ENCODE results near the gene NEFH. TPM values are rescaled to one million over a fixed set of nuclear protein-coding genes. Genes with fewer than 3 reads are reported as not detected.

Gene NEFH
- total RNA-seq, 4 donors from 2014 or later = 0.23 to 3.0 (median 0.53) TPM

DNA sequence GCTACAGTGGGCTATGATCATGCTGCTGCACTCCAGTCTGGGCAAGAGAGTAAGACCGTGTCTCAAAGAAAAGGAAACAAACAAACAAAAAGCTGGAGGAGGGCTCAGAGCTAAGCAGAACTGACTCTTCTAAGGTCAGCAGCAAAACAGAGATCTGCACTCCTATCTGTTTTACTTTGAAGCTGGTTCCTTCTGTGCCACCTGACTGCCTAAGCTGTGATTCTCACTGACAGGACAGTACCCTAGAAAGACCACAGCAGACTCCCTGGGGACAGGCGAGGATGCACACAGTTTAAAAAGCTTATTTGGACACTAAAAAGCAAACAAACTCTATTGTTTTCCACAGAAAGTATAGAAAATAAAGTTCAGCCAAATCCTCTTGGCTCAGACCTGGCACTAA, 30.5 kb downstream of the NEFH start:
- H3K4me3 ChIP-seq (ENCODE audit: low read depth, poor library complexity, severe bottlenecking) = no peak overlapping the region
- DNase-seq (ENCODE audit: low spot score in 2 of 2) = no peak
- intact Hi-C loops (cut with DNase I; ENCODE audit: low total_unique reads) = no loop called here
- no peak for TF ChIP-seq POLR2A (IDR thresholded peaks at IDR 0.05)
- TF ChIP-seq CTCF (IDR thresholded peaks at IDR 0.05) = no peak
- WGBS, 2 donors = 89 to 96% methylated on average over 2 of the region's 2 CpGs

DNA sequence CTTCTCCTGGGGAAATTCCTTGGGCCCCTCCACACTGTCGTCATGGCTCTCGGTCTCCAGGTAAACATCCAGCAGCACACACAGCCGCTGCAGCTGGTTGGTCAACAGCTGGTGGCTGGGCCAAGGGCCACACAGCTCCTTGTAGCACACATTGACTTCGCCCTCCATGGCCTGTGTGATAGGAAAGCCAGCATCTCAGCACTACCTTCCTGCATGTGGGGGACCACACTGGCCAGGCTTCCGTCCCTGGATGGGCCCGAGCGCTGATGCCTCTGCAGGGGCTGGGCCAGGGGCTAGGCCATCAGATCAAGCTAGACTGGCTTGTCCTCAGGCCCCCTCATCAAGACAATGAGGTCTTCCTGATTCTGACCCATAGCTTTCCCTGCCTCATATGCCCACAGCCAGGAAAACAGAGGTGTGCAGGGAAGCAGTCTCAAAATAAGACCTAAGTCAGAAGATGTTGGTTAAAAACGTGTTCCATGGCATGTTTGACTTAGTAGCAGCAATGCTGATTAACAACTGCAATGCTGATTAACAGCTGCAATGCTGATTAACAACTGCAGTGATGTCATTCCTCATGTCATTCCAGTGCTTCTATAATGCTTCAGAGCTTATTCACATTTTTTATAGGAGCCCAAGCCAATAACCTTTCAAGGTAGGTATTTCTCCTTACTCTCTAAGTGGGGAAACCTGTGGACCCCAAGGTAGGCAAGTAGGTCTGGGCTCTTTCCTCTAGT, 31.3 kb downstream of the NEFH start:
- TF ChIP-seq CTCF (IDR thresholded peaks at IDR 0.05) (no peak), POLR2A (IDR thresholded peaks at IDR 0.05) (no peak)
- intact Hi-C loops (cut with DNase I; ENCODE audit: low total_unique reads) = no loop called here
- H3K4me3 ChIP-seq (ENCODE audit: low read depth, poor library complexity, severe bottlenecking) = no peak overlapping the region
- 92 to 95% methylated on average over 8 of the region's 8 CpGs for WGBS, 2 donors
- no peak for DNase-seq (ENCODE audit: low spot score in 2 of 2)

DNA sequence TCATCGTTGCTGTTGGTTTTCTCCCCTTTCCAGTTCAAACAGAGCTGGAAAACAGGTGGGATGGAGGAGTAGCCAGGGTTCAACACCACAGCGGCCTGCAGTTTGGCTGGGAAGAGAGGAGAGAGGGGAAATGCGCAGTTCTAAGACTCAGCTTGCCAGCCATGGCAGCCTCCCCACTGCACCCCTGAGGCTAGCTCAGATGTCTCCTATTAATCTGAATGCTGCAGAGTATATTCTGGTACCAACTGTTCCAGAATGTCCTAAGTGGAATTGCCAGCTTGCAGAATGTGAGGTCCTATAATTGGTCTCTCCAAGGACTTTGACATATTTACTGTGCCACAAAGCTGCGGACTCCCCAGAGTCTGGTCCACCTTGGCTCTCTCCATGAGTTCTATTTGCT, 32.0 kb downstream of the NEFH start:
- TF ChIP-seq POLR2A (IDR thresholded peaks at IDR 0.05) (no peak), CTCF (IDR thresholded peaks at IDR 0.05) (no peak)
- no peak overlapping the region for H3K4me3 ChIP-seq (ENCODE audit: low read depth, poor library complexity, severe bottlenecking)
- WGBS, 2 donors = 88 to 99% methylated on average over 4 of the region's 4 CpGs
- intact Hi-C loops (cut with DNase I; ENCODE audit: low total_unique reads) = no loop called here
- DNase-seq (ENCODE audit: low spot score in 2 of 2) = no peak

DNA sequence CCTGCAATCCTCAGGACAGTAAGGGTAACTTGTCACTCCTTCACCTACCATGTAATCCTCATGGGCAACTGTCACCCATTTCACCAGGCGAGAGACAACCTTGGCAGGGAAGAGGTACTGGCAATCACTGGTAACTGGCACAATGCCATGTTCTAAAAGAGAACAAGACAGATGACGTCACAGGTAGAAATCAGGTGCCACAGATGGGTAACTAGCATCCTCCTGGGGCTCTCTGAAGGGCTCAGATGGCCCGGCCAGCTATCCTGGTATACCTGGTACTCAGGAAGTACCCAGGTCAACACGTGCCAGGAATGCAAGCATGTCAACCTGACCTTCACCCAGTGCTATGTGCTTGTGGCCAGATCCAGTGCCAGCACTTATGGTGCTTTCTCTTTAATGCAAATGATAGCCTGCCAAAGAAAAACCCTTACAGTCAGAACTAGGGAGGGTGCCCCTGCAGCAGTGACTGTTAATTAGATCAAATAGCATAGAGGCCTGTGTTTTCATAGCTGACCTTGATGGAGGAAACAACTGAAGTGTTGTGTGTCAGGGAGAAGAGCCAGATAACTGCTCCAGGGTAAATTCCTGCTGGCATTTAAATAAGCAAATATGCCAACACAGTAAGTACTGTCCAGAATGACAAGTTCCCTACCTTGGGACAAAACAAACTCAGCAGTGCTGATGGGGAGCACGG, 37.3 kb downstream of the NEFH start:
- TF ChIP-seq CTCF (IDR thresholded peaks at IDR 0.05) (no peak), POLR2A (IDR thresholded peaks at IDR 0.05) (no peak)
- no peak for DNase-seq (ENCODE audit: low spot score in 2 of 2)
- H3K4me3 ChIP-seq (ENCODE audit: low read depth, poor library complexity, severe bottlenecking) = no peak overlapping the region
- intact Hi-C loops (cut with DNase I; ENCODE audit: low total_unique reads) = no loop called here
- 71 to 76% methylated on average over 5 of the region's 5 CpGs for WGBS, 2 donors

DNA sequence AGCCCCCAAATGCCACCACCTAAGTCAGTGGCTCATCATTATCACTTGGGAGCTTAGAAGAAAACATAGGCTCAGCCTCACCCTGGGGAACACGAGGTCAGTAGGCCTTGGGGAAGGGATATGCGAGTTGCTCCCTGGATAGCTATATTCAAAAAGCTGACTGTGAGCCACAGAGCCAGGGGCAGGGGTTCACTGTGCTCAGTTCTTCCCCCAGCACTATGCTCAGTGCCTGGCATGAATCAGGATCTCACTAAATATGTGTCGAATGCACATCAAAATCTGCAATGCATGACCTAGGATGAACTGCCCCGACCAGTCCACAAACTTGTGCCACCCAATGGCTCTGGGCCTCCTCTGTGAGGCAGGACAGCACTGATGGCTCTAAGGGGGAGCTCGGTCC, 38.4 kb downstream of the NEFH start:
- no peak for DNase-seq (ENCODE audit: low spot score in 2 of 2)
- TF ChIP-seq POLR2A (IDR thresholded peaks at IDR 0.05) (no peak), CTCF (IDR thresholded peaks at IDR 0.05) (no peak)
- H3K4me3 ChIP-seq (ENCODE audit: low read depth, poor library complexity, severe bottlenecking) = no peak overlapping the region
- intact Hi-C loops (cut with DNase I; ENCODE audit: low total_unique reads) = no loop called here
- WGBS, 2 donors = 94% methylated on average over 5 of the region's 5 CpGs

All from lower leg skin (tissue), 4 donors.